Activated CD8-positive, alpha-beta memory T cell treated with anti-CD3 and anti-CD28 coated beads, Interleukin-2, amount 50 U/mL, for 24 hours (primary cell): Measurements from ENCODE around the gene WDR72.
"Not testable (repeated sequence)": the region's sequence is repeated elsewhere in the genome, so short reads cannot be mapped to it uniquely, and the experiment has no call there.

Experiments used
- DNase-seq: peaks from one replicate; pipeline ENCODE4 v3.0.0-alpha.2; 2020; ENCODE audit errors: extremely low read depth

Gene WDR72

DNA sequence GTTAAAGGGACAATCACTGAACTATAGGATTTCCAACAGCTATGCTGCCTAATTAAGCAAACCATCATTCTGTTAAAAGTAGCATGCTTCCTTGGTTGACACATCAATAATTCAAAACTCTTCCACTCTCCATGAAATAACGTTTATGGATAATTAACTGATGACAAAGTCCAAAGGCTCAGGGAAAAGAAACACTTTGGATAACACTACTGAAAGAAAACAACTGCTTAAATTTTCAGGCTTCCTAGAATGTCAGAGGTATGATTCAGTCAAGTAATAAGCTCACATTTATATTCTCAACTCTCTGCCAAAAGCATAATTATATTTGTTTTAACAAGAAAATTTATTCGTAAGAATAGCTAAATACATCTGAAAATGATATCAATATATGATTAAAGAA is 49.6 kb downstream of the WDR72 start:
- DNase-seq = no peak

DNA sequence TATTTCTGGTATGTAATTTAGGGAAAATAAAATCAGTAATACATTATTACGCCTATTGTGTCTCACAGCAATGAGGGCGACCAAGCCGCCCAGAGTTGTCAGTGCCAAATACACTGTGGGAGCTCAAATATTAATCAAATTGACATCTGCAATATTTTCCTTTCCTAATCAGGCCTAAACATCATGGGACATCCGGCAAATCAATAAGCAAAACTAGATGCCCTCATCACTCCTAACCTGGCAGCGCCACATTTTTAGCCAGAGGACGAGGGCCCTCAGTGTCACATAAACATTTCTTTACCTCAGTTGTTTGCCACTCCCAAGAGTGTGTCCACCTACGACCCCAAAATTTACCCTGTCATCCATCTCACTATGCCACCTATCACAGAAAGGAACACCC is 64.1 kb downstream of the WDR72 start:
- no peak for DNase-seq

DNA sequence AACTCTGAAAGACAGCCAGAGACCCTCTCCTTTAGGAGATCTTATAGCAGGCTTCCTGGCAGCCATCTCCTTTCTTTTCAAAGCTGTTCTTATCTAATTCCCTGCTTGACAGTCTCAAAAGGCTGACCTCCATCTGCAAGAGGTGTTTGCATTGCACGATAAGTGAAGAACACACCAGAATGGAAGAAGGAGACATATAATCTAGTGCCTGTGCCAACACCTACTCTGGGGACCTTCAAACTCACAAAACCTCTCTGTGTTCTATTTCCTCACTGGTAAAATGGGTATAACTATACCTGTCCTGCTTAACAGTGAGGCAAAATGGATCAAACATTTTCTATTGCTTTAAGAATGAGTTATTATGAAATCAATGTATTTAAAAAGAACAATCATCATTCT is 65.0 kb downstream of the WDR72 start:
- DNase-seq = no peak

DNA sequence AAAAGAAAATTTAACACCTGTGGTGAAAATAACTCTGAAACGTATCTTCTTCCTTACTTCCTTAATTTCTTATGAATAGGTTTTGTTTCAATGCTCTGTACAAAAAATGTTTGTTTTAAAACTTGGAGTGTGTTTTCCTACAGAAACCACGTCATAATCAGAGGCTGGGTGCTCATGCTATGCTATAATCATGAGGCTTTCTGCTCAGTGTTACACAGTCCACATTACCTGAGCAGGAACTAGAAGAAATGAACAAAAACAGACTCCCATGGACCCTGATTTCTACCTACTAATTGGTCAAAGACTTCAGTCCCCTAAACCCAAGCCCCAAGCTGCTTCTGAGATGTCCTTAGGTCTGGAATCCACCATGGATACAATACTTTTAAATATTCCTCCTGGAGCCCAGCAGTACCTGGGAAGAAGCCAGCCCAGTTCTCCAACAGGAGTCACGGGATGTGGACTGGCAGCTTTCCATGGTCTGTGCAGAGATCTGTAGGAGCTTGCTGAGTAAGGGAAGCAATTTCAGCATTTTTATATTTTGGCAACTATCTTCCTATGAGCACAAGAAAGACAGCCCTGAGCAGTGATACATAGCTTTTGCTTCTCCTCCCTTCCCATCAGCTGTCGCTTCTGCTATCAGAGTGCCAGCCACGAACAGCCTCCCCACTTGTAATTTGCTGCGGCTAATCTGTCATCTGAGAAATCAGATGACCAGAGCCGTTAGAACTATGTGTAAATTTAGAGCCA is 65.6 kb downstream of the WDR72 start:
- no peak for DNase-seq

DNA sequence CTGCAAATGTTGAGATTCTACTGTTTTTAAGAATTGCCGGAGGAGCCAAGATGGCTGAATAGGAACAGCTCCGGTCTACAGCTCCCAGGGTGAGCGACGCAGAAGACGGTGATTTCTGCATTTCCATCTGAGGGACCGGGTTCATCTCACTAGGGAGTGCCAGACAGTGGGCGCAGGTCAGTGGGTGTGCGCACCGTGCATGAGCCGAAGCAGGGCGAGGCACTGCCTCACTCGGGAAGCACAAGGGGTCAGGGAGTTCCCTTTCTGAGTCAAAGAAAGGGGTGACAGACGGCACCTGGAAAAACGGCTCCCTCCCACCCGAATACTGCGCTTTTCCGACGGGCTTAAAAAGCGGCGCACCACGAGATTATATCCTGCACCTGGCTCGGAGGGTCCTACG is 75.3 kb downstream of the WDR72 start:
- not testable (repeated sequence) for DNase-seq

DNA sequence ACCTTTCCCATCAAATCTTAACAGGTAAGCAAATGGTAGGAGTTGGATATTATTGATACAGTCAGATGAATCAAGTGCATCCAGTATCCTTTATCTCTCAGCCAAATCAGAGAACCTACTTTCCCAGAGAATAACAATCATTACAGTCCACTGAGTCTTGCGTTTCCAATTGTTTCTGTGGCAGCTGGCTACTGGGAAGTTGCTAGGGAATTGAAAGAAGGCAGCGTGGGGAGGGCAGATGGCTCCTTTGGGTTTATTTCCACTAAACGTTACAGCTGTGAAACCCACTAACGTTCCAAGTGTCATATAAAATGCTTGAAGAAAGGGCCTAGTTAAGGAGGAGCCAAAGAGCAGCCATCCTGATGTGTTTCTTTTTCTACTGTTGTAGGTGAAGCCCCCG is 78.4 kb downstream of the WDR72 start:
- no peak for DNase-seq

DNA sequence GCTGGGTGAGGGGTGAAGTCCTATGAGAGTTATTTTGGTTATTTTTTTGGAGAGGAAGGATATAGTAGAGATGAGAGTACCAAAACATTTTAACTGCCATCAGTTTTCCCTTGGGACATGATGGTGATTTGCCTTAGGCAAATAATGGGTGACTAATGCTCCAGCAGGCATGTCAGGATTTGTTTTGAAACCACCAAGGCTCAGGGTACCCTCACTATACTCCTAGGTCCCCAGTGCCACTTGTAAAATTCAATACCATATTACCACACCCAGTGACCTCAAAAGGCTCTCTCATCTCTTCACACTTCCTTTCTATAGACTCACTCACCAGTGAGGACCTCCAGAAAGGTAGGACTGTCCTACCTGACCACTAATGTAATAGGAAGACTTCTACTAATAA is 83.6 kb downstream of the WDR72 start:
- no peak for DNase-seq

DNA sequence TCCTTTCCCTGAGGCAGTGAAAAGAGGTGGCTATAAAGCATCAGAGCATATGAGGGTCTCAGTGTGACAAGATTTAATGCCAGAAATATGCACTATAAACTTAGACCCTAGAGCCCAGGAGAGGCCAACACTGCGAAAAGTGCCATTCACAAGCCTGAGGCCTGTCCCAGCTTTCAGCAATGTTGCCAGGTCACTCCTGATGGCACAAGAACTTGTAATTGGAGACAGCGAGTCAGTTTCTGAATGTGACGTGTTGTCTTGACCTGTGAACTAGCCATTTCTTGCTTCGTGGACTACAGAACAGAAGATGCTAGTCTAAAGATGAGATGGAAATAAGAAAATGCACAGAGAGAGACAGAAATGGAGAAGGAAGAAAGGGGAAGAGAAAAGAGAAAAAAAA is 87.9 kb downstream of the WDR72 start:
- DNase-seq = no peak

DNA sequence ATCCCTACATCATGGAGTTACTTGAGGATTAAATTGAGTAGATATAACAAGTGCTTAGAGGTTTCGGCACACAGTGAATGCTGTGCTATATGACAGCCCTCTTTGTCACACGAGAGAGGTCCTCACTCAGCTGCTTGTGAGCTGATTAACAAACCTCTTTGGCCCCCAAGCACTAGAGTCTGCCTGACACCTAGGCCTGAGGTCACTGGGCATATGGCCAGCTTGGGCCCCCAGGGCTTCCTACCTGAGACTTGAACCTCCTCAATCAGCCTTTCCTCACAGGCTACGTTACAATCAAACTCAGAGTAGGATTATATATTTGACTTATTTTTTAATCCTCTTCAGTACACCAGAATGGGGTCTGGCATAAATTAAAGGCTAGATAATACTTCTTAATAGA is 88.8 kb downstream of the WDR72 start:
- no peak for DNase-seq

DNA sequence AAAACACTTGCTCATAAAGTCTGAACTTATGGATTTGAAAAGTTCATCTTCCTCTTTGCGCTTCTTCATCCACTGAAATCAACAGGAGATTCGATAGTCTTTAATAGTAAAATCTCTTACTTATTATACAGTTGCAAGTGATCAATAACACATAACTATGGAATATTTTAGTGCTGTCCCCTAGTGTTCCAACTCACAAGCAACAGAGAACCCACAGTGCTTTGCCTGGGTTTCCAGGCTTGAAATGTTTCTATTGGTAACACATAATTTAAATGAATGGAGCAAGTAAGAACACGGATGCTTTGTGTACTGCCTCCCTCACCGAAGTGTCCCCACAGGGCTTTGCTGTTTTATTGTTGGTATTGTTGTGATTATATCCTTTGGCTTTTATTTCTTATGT is 93.5 kb downstream of the WDR72 start:
- no peak for DNase-seq

DNA sequence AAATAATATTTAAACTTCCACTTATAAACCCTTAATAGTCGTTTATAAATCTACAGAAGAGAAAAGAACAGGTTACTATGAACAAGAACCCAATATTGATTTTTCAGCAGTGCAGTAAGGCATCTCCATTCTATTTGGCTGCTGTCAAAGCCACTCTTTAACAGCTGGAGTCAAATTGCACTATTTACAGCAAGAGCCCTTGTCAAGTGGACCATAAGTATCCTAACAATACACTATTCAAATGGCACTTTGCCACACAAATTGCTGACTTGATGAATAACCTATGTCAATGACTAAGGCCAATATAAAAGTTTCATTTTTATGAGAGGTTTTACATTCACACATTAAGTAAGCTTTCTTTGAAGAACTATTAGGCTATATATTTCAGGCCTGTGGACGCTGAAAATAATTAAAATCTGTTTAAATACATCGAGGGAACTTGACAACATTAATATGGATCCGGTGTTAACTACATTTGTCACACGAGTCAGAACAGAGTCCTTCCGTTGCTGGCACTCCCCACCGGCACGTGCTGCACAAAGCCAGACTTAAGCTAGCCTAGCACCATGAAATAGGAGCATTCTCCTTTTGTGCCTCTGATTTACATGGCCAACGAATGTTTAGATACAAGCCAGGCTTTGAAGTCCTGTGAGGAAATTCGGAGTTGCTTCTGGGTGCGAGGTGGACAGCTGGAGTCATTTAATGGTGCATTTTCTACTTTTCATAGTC is 100.5 kb downstream of the WDR72 start:
- no peak for DNase-seq

DNA sequence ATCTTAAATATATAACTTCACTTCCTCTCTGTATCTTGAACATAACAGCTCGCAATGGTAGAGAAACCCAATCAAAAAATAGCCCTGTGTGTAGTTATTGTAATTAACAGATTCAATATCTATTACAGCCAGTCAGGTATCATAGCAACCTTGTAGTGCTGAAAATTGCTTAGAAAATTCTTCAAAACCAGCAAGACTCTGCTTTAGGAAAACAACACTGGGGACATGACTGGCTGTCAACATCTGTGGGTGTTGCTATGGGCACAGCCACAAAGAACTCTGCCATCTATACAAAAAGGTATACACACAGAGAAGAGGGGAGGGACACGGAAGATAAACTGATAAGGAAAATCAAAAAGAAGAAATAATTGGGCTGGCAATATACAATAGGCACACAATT is 101.2 kb downstream of the WDR72 start:
- DNase-seq = no peak

DNA sequence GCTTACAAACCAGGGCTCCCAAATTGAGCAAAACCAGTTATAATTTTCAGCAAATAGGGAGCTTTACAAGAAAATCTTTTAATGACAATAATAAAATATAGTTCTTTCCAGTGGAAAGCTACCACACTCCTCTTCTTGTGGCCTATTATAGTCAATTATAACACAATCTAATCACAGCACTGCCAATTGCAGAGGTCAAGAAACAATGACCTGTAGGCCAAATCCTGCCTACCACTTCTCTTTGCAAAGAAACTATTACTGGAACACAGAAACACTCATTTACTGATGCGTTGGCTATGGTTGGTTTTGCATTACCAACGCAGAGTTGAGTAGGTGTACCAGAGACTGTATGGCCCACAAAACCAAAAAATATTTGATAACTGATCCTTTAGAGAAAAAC is 110.5 kb downstream of the WDR72 start:
- DNase-seq = no peak

DNA sequence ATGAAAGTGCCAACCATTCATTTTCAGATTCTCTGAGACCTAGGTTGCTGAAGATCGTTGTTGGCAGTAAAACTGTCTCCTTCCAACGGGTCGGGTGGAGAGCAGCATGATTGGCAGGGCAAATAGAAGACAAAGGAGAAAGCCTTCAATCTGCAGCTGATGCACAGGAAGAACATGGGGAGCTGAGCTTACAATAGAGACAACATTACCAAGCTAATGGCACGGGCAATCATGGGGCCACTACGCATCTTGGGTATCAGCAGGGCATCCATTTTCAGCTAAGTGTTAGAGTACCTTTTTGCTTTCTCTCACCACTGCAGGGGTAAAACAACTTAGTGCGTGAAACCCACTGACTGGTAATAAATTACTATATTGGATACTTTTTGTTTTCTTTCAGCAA is 114.8 kb downstream of the WDR72 start:
- no peak for DNase-seq

DNA sequence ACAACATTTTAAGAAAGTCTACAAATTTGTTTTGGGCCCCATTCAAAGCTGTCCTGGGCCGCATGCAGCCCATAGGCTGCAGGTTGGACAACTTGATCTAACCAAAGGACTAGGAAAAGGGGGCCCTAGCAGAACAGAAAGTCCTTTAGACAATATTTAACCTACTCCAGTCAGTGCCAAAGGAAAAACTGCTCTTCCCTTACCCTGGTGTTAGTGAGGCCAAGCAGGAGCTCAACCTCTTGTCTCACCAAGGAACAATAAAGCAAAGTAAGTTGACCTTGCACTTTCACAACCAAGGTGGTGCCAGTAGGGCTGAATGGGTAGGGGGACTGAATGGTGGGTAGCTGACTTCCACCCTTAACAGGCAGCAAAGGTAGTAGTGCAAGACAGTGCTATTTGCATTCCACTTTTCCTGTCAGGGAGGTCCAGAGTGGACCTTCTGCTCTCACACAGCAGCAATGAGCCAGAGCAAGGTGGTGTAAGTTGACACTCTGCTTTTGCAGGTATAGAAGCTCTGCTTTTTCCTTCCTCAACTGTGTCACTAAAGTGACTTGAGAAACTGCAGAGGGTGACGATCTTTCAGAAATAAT is 124.9 kb downstream of the WDR72 start:
- no peak for DNase-seq

DNA sequence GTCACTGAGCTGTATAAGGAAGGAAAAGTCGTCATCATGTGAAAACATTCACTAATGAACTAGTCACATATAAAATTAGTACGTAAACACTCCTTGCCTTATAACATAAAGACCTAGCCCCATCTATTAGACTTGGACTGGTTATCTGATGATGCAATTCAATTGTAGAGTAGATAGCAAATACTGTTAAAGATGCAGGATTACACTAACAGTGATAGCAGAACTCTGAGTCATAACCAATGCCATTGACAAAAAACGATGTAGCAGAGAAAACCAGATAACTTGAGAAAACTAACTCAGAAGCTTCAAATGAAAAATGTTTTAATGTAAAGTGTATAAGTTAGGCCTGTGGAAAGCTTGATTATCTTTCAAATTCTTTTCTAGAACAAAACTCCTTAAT is 132.2 kb downstream of the WDR72 start:
- DNase-seq = no peak

DNA sequence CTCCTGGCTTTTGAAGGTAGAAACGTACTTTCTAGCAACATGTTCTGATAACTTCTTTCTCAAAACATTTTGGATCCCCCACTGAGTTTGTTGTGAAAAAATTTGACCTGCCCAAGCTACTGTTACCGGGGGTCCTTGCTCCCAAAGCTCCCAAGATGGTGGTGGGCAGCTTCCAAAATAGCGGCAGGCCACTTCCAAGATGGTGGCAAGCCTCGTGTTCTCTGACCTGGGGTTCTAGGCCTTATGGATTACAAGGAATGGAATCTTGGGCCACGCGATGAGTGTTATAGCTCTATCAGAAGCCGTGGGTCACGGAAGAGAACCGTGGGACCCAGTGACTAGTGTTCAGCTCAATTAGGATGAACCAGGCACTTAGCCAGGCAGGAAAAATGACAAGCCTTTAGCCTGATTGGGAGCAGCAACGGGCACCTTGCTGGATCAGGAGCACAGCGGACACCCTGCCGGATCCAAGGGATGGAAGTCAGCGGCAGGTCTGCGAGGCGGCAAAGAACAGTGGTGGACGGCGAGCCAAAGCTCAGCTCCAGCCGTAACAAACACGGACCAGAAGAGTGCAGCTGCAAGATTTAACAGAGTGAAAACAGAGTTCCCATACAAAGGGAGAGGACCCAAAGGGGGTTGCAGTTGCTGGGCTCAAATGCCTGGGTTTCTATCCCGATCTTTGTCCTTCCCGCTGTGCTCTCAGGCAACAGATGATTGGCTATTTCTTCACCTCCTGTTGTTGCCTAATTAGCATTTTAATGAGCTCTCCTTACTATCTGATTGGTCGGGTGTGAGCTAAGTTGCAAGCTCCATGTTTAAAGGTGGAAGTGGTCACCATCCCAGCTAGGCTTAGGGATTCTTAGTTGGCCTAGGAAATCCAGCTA is 133.3 kb downstream of the WDR72 start:
- no peak for DNase-seq

DNA sequence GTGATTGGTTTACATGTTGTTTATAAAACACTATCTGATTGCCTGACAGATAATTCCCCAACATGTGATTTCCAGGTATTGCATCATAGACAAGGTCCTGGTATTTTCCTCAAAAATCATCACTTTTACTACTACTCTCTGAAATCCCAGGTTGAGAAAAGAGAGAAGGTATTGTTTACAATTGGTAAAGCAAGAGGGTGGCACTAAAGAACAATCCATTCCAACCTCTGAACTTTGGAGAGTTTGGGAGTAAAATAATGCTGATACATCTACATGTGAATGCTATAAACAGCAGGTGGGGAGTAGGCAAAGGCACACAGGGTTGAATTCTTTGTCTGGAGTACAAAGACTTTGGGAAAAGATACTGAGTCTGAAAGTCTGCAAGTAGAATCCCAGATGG is 134.2 kb downstream of the WDR72 start:
- DNase-seq = no peak

DNA sequence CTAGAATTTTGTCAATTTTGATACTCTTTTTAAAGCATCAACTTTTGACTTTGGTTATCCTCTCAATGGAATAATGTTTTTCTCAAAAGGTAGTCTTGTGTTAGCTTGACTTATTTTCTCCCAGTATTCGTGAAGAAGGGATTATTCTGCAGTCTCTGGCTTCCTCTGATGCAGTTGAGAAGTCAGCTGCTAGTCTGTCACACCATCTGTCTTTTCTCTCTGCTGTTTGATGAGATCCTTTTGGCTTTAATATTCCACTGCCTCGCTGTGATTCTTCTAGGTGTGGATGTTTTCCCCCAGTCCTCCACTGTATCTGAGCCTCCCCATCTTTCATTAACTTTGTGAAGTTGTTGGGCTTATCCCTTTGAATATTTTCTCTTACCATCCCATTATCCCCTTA is 141.0 kb downstream of the WDR72 start:
- no peak for DNase-seq

DNA sequence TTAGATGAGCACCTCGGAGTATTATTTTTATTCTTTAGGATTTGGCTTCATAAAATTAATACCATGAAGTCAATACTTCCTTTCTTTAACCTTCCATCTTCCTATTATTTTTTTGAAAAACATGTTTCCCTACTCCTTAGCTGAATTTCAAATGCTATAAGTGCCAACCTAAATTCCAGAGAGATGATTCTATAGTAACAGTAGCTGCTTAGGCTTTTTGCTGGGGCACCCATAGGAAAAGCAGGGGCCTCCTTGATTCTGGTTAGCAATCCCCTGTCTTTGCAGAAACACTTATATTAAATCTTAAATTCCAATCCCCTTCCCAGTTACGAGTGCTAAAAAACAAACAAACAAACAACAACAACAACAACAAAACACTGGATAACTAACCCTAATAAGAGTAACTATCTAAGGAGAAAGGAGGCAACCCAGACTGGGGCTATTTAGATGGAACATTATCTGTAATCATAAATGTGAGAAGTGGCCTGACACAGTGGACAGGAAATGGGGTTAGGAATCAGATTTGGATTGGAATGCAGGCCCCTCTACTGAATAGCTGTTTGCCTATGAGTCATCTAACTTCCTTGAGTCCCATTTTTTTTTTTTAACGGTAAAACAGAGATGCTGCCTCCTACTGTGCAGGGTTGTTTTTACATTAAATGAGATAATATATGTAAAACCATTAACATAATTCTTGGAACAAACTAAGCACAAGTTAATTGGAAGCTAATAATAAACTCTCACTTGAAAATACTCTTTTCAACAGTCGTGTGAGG is 148.1 kb downstream of the WDR72 start:
- no peak for DNase-seq

DNA sequence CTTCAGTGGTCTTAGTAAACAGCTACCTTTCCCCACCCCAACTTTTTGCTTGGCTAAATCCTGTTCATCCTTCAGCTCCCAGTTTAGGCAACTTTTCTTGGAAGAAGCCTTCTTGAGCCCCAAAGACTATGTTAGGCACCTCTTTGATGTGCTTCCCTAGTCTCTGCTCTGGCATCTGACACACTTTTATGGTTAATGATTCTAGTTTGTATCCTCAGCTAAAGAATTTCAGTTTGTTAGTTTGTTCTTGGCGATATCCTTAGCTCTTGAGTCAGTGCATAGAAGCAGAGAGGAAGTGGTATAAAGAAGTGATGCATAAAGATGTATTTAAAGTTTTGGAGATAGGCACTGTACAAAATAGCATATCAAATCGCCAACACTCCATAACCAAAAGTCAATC is 168.4 kb downstream of the WDR72 start:
- no peak for DNase-seq

DNA sequence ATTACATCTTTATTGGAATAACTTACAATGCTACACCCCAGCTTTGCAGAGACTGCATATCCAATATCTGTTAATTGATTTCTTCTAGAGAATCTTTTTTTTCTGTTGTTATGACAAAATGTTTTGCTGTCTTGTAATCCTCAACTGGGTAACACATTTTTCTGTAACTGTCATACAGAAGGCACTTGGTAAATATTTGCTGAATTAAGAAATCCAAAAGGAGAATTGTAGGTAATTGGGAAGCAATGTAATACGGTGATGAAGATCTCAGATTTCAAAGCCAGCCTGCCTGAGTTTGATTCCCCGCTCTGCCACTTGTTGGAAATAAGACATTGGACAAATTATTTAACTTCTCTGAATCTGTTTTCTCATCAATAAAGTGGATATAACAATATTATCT is 169.1 kb downstream of the WDR72 start:
- DNase-seq = no peak
